H1 (cell line): Measurements from ENCODE around the gene FBXW8. TPM values are rescaled to one million over a fixed set of nuclear protein-coding genes. Genes with fewer than 3 reads are reported as not detected.

Experiments
- CTCF ChIA-PET: fragments of 300-600 bp; sonication (Branson Sonifier 250); formaldehyde crosslinking; loops from one replicate; lab custom pipeline; 2021; ENCODE audit not compliant: partially characterized antibody; lab: Charles Lee
- POLR2A ChIA-PET: fragments of 300-600 bp; sonication (Branson Sonifier 250); formaldehyde crosslinking; loops from one replicate; lab custom pipeline; 2021; ENCODE audit warnings: inconsistent platforms; ENCODE audit not compliant: partially characterized antibody; lab: Charles Lee
- DNase-seq, 2 experiments: peaks; one replicate each; pipeline versions ENCODE4 v3.0.0 to v3.0.0-alpha.2; 2010 to 2022; ENCODE audit warnings: low spot score in 2 of 2, low read depth in 1 of 2, mixed read lengths in 1 of 2
- FAIRE-seq: peaks from 2 replicates; lab custom pipeline; 2011; peaks lifted over from hg19 to GRCh38; lab: Jason Lieb, UNC
- H2AFZ ChIP-seq: 2 replicates; pipeline ENCODE4 v1.8.1; 2012; ENCODE audit warnings: low read length, inconsistent platforms
- H2AK5ac ChIP-seq: 2 replicates; pipeline ENCODE4 v1.6.1; 2013; ENCODE audit warnings: low read depth, low read length
- H2BK120ac ChIP-seq: replicated peaks from 2 replicates; pipeline ENCODE3; 2013; ENCODE audit warnings: low read depth, low read length, inconsistent platforms
- H2BK12ac ChIP-seq: 2 replicates; pipeline ENCODE4 v1.6.1; 2013; ENCODE audit warnings: low read depth, low read length
- H2BK15ac ChIP-seq: 2 replicates; pipeline ENCODE4 v1.6.1; 2013; ENCODE audit warnings: low read length
- H2BK20ac ChIP-seq: 2 replicates; pipeline ENCODE4 v1.6.1; 2013; ENCODE audit warnings: low read length
- H2BK5ac ChIP-seq: 2 replicates; pipeline ENCODE4 v1.6.1; 2013; ENCODE audit warnings: low read depth, low read length
- H3K14ac ChIP-seq: 2 replicates; pipeline ENCODE4 v1.6.1; 2013; ENCODE audit warnings: inconsistent platforms; ENCODE audit not compliant: insufficient read length
- H3K18ac ChIP-seq: 2 replicates; pipeline ENCODE4 v1.6.1; 2013; ENCODE audit warnings: low read length; ENCODE audit errors: extremely low read depth
- H3K23ac ChIP-seq: 2 replicates; pipeline ENCODE4 v1.6.1; 2013; ENCODE audit warnings: inconsistent platforms; ENCODE audit not compliant: insufficient read length
- H3K23me2 ChIP-seq: 2 replicates; pipeline ENCODE4 v1.6.1; 2013; ENCODE audit warnings: low read depth, low read length
- H3K27ac ChIP-seq: 2 replicates; pipeline ENCODE4 v1.6.1; 2011; ENCODE audit warnings: low read depth, low read length, inconsistent platforms
- H3K27me3 ChIP-seq, 4 experiments: replicated peaks in 1 of 4; 1 replicate in 1 of 4; 2 replicates in 3 of 4; pipeline versions ENCODE4 v1.6.1 to v1.8.1; 2011 to 2013; ENCODE audit warnings: low read length in 3 of 4, mild to moderate bottlenecking in 3 of 4, inconsistent platforms in 2 of 4, mixed read lengths in 2 of 4, moderate library complexity in 1 of 4; ENCODE audit not compliant: control insufficient read depth in 3 of 4, insufficient read depth in 3 of 4; ENCODE audit errors: extremely low read depth in 1 of 4
- H3K36me3 ChIP-seq, 4 experiments: 2 replicates each; pipeline versions ENCODE4 v1.6.1 to v1.8.1; 2011 to 2013; ENCODE audit warnings: mild to moderate bottlenecking in 4 of 4, low read length in 3 of 4, moderate library complexity in 2 of 4, control low read depth in 1 of 4, inconsistent platforms in 1 of 4; ENCODE audit not compliant: insufficient read depth in 4 of 4, control insufficient read depth in 2 of 4
- H3K4ac ChIP-seq: replicated peaks from 2 replicates; pipeline ENCODE3; 2013; ENCODE audit warnings: low read length, low read depth, mixed read lengths, inconsistent platforms; ENCODE audit not compliant: insufficient read length
- H3K4me1 ChIP-seq, 4 experiments: replicated peaks in 1 of 4; 1 replicate in 1 of 4; 2 replicates in 3 of 4; pipeline versions ENCODE4 v1.6.1 to v1.8.1; 2011 to 2013; ENCODE audit warnings: low read length in 3 of 4, inconsistent platforms in 2 of 4, mixed read lengths in 1 of 4; ENCODE audit not compliant: insufficient read depth in 4 of 4, control insufficient read depth in 3 of 4
- H3K4me2 ChIP-seq, 2 experiments: 2 replicates each; pipeline versions ENCODE4 v1.6.1 to v1.8.1; 2011 to 2013; ENCODE audit warnings: low read depth in 2 of 2, low read length in 2 of 2, control low read depth in 1 of 2, inconsistent platforms in 1 of 2, mild to moderate bottlenecking in 1 of 2; ENCODE audit not compliant: insufficient read depth in 1 of 2
- H3K4me3 ChIP-seq, 4 experiments: fragments of 200-600, 300-600 bp in 1 of 4; sonication (generic), shearing (Covaris generic), sonication (Bioruptor Twin) in 1 of 4; 2 replicates each; pipeline versions ENCODE4 v1.5.1 to v1.8.1; 2011 to 2016; ENCODE audit warnings: low read length in 4 of 4, low read depth in 3 of 4, control low read depth in 2 of 4, inconsistent platforms in 2 of 4, mild to moderate bottlenecking in 2 of 4, mixed read lengths in 1 of 4, moderate library complexity in 1 of 4; ENCODE audit not compliant: insufficient read depth in 2 of 4; ENCODE audit errors: extremely low read depth in 1 of 4
- H3K56ac ChIP-seq: replicated peaks from 2 replicates; pipeline ENCODE3; 2013; ENCODE audit warnings: low read depth, mild to moderate bottlenecking, mixed read lengths, low read length, inconsistent platforms; ENCODE audit not compliant: insufficient read length
- H3K79me1 ChIP-seq: 2 replicates; pipeline ENCODE4 v1.6.1; 2013; ENCODE audit warnings: low read depth, low read length, control low read depth
- H3K79me2 ChIP-seq, 2 experiments: 2 replicates each; pipeline versions ENCODE4 v1.6.1 to v1.8.1; 2012 to 2013; ENCODE audit warnings: low read length in 2 of 2, mild to moderate bottlenecking in 2 of 2, inconsistent platforms in 1 of 2; ENCODE audit not compliant: insufficient read depth in 2 of 2, control insufficient read depth in 1 of 2
- H3K9ac ChIP-seq, 4 experiments: replicated peaks in 1 of 4; 1 replicate in 1 of 4; 2 replicates in 3 of 4; pipeline versions ENCODE4 v1.6.1 to v1.8.1; 2011 to 2013; ENCODE audit warnings: low read depth in 3 of 4, low read length in 3 of 4, control low read depth in 2 of 4, mild to moderate bottlenecking in 2 of 4, moderate library complexity in 2 of 4, inconsistent platforms in 1 of 4; ENCODE audit errors: extremely low read depth in 1 of 4
- H3K9me3 ChIP-seq, 2 experiments: 2 replicates each; pipeline versions ENCODE4 v1.6.1 to v1.8.1; 2012 to 2013; ENCODE audit warnings: mild to moderate bottlenecking in 2 of 2, moderate library complexity in 2 of 2, control low read depth in 1 of 2, inconsistent platforms in 1 of 2, low read depth in 1 of 2, low read length in 1 of 2, mixed read lengths in 1 of 2; ENCODE audit not compliant: insufficient read depth in 2 of 2
- H4K20me1 ChIP-seq, 2 experiments: replicated peaks in 1 of 2; 2 replicates each; pipeline versions ENCODE3 to v1.8.1; 2011 to 2013; ENCODE audit warnings: inconsistent platforms in 2 of 2, low read length in 2 of 2, mild to moderate bottlenecking in 1 of 2; ENCODE audit not compliant: insufficient read depth in 2 of 2, control insufficient read depth in 1 of 2
- H4K5ac ChIP-seq: 2 replicates; pipeline ENCODE4 v1.6.1; 2013; ENCODE audit warnings: low read length, low read depth, mixed read lengths, inconsistent platforms; ENCODE audit not compliant: insufficient read length
- H4K8ac ChIP-seq: 2 replicates; pipeline ENCODE4 v1.8.0; 2013; ENCODE audit warnings: mild to moderate bottlenecking, moderate library complexity, low read length, inconsistent platforms; ENCODE audit not compliant: insufficient read depth; ENCODE audit errors: extremely low read depth
- H4K91ac ChIP-seq: replicated peaks from 2 replicates; pipeline ENCODE3; 2013; ENCODE audit warnings: low read length, mixed read lengths, inconsistent platforms; ENCODE audit not compliant: insufficient read length
- CHD1 ChIP-seq: IDR thresholded peaks from 2 replicates; pipeline ENCODE4 v1.6.1; 2012; ENCODE audit warnings: low read depth, low read length, improper control_type of control experiment
- EZH2 ChIP-seq: fragments of 200-600 bp; sonication (generic); IDR thresholded peaks from 2 replicates; pipeline ENCODE4 v1.7.1; 2012; ENCODE audit warnings: low read depth, mild to moderate bottlenecking, moderate library complexity, low read length, inconsistent platforms; ENCODE audit not compliant: severe bottlenecking
- GABPA ChIP-seq: IDR thresholded peaks from 2 replicates; pipeline ENCODE4 v1.6.1; 2011; ENCODE audit warnings: mild to moderate bottlenecking, low read length, moderate library complexity, borderline replicate concordance; ENCODE audit not compliant: insufficient read depth
- NANOG ChIP-seq: IDR thresholded peaks from 2 replicates; pipeline ENCODE4 v1.6.1; 2011; ENCODE audit warnings: low read length, low read depth, mild to moderate bottlenecking, inconsistent platforms; ENCODE audit not compliant: insufficient read depth, poor library complexity, severe bottlenecking
- SAP30 ChIP-seq: fragments of 300-600 bp; sonication (generic); IDR thresholded peaks from 2 replicates; pipeline ENCODE4 v1.7.1; 2012; ENCODE audit warnings: low read length, moderate library complexity, mild to moderate bottlenecking, inconsistent platforms; ENCODE audit not compliant: insufficient read depth, insufficient replicate concordance
- SIRT6 ChIP-seq: IDR thresholded peaks from one replicate; pipeline ENCODE4 v1.7.1; 2012; ENCODE audit warnings: low read length, inconsistent platforms
- SP2 ChIP-seq: IDR thresholded peaks from 2 replicates; pipeline ENCODE4 v1.6.1; 2012; ENCODE audit warnings: mild to moderate bottlenecking, low read length, inconsistent platforms
- WGBS, 2 experiments: shearing (Covaris generic) in 1 of 2; methylation state at CpG; one replicate each; pipeline versions ENCODE4 v1.1.6 to v1.1.7; 2013 to 2015; ENCODE audit warnings: low lambda C conversion rate in 2 of 2, mixed read lengths in 2 of 2, inconsistent platforms in 1 of 2, low coverage in 1 of 2, missing lambda C conversion rate in 1 of 2; ENCODE audit not compliant: insufficient replicate concordance in 2 of 2, insufficient coverage in 1 of 2, insufficient read length in 1 of 2; ENCODE audit errors: extremely low coverage in 1 of 2, missing lambda C conversion rate in 1 of 2; 5-methylcytosine and 5-hydroxymethylcytosine counted together
- polyA plus RNA-seq, 7 experiments: library from polyadenylated mRNA; depleted of rRNA in 3 of 7; stranded (reverse) in 5 of 7; unstranded in 2 of 7; fragments of >200 nt in 5 of 7; fragments of 200-250 nt in 2 of 7; gene quantifications; 1 replicate in 5 of 7; 2 replicates in 1 of 7; 4 replicates in 1 of 7; pipeline versions ENCODE4 v1.2.1 to v1.2.3, GENCODE V29; 2011 to 2013; ENCODE audit warnings: missing spikeins in 2 of 7, mixed read lengths in 2 of 7
- total RNA-seq: library from RNA; stranded (reverse); fragmentation: NEBNext Ultra II Directional; extraction: Animal tissue kit (Norgen Biotek cat#: 25700); gene quantifications from 2 replicates; pipeline ENCODE4 v1.2.1, GENCODE V29; 2021
- TF ChIP-seq, protein P1 (sequence below): IDR thresholded peaks from 2 replicates; pipeline ENCODE4 v1.6.1; 2012; ENCODE audit warnings: low read length, inconsistent platforms
- TF ChIP-seq, protein P2 (sequence below): IDR thresholded peaks from 2 replicates; pipeline ENCODE4 v1.6.1; 2011; ENCODE audit warnings: low read depth, mild to moderate bottlenecking, low read length; ENCODE audit not compliant: insufficient read depth

FBXW8 gene
- total and polyA plus RNA-seq, 2 of the 8 experiments (the other 6 are each of a cell fraction or from before 2014, with no cell fraction given) = 15.8 to 16.0 TPM

DNA sequence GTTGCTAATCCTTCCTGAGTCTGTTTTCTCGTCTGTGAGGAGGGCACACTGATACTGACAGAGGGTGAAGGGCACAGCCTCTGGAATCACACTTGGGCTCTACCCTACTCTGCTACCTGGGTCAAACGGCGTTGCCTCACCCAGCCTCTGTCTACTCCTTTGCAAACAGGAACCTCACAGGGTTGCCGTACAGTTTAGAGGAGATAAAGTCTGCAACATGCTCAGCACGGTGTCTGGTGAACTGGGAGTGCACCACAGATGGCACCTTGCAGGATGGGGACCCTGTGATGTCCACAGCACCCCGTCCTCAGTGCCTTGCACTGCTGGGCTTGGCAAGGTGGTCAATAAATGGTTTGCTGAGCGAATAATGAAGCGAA, 150.2 kb downstream of the FBXW8 start:
- no peaks in the 10 kb centered on the region for H3K79me1 ChIP-seq
- H2AK5ac ChIP-seq = no peak overlapping the region
- DNase-seq = no peak
- no peak overlapping the region for H2BK120ac ChIP-seq
- H3K9ac ChIP-seq = no peak overlapping the region
- H4K91ac ChIP-seq = no peak overlapping the region
- no peak overlapping the region for H3K14ac ChIP-seq
- no peak for FAIRE-seq
- H4K8ac ChIP-seq = peak overlapping the region; percentile 62; the same call in 1 of the 2 replicates
- POLR2A ChIA-PET = interaction anchor here (1.0 kb wide), 1 partner anchor 24 kb away, joined by 3 read pairs; no protein-coding TSS in a partner anchor
- peak overlapping the region; percentile 75; the same call in 1 of the 2 replicates for H2BK12ac ChIP-seq
- no peaks in the 10 kb centered on the region for H3K27me3 ChIP-seq
- no peak overlapping the region for H3K27ac ChIP-seq
- no peak overlapping the region for H3K4ac ChIP-seq
- H2AFZ ChIP-seq = 0 out of 2 replicates have a peak overlapping the region, but pooled peaks have one; percentile 12
- CTCF ChIA-PET = interaction anchor here (0.9 to 1.8 kb wide), 7 partner anchors 10 to 412 kb away, joined by 3 to 6 read pairs (median 3); no protein-coding TSS in a partner anchor
- H3K4me3 ChIP-seq = no peak overlapping the region
- no peak overlapping the region for H2BK20ac ChIP-seq
- H4K5ac ChIP-seq = peak overlapping the region; percentile 12
- H3K56ac ChIP-seq = no peak overlapping the region
- peak overlapping the region; percentile 20 for H2BK15ac ChIP-seq
- no peaks in the 10 kb centered on the region for H3K79me2 ChIP-seq
- no peaks in the 10 kb centered on the region for H3K36me3 ChIP-seq
- peak overlapping the region; percentile 83; the same call in 1 of the 2 replicates for H3K18ac ChIP-seq
- no peaks in the 10 kb centered on the region for H3K9me3 ChIP-seq
- no peak overlapping the region for H3K4me2 ChIP-seq
- 92% methylated on average over 8 of the region's 8 CpGs; no CpG with 5 or more reads in 1 of the 2 experiments for WGBS, 2 experiments
- H4K20me1 ChIP-seq = no peaks in the 10 kb centered on the region
- H3K4me1 ChIP-seq = peaks cover 0 to 19% (median 12%) of the 10 kb centered on the region in 4 experiments; a peak in 6 of 7 replicates
- no peak overlapping the region for H3K23ac ChIP-seq
- 0 out of 2 replicates have a peak overlapping the region, but pooled peaks have one; percentile 24 for H2BK5ac ChIP-seq
- no peaks in the 10 kb centered on the region for H3K23me2 ChIP-seq
- no peak for TF ChIP-seq CHD1
- TF ChIP-seq EZH2 = no peak
- no peak for TF ChIP-seq NANOG
- no peak for TF ChIP-seq SIRT6
- no peak for TF ChIP-seq GABPA
- no peak for TF ChIP-seq SP2
- TF ChIP-seq, protein P1, sequence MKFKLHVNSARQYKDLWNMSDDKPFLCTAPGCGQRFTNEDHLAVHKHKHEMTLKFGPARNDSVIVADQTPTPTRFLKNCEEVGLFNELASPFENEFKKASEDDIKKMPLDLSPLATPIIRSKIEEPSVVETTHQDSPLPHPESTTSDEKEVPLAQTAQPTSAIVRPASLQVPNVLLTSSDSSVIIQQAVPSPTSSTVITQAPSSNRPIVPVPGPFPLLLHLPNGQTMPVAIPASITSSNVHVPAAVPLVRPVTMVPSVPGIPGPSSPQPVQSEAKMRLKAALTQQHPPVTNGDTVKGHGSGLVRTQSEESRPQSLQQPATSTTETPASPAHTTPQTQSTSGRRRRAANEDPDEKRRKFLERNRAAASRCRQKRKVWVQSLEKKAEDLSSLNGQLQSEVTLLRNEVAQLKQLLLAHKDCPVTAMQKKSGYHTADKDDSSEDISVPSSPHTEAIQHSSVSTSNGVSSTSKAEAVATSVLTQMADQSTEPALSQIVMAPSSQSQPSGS = no peak
- TF ChIP-seq SAP30 = no peak
- TF ChIP-seq, protein P2, sequence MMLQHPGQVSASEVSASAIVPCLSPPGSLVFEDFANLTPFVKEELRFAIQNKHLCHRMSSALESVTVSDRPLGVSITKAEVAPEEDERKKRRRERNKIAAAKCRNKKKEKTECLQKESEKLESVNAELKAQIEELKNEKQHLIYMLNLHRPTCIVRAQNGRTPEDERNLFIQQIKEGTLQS = no peak
